NOMO-1 treated with DMSO at 0.1 percent for 48 hours (cell line): Measurements from ENCODE around the gene SAMD14.
A peak's percentile ranks its signal among the peaks of the same experiment; 100 is the strongest.

ENCODE experiments used
- DNase-seq: peaks from one replicate; lab custom pipeline; 2025; ENCODE audit not compliant: unreplicated experiment; lab: John Stamatoyannopoulos, UW

The SAMD14 gene

GRCh38 chr17:50097455-50097854 is 32.5 kb downstream of the SAMD14 start:
- DNase-seq: no peak

- DNase-seq: no peak
These were observed 33.2 kb downstream of the SAMD14 start for GRCh38 chr17:50096758-50097157.

DNA sequence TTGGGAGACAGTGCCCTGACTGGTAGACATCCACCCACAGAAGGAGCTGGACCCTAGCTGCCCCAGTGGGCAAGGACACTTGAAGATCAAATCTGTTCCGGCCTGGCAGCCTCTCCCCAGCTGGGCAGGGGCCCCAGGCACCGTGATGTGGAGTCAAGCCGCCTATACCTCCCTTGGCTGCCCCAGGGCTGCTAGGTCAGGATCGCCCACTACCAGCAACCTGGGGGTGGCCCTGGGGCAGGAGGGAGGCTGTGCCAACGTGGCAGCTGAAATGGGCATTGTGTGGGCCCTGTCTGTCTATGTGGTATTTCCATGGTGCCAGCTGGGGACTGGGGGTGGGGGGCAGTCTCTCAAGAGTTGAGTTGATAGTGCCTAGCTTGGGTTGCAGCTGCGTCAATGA is 33.9 kb downstream of the SAMD14 start:
- no peak for DNase-seq

GRCh38 chr17:50095626-50096037 is 34.3 kb downstream of the SAMD14 start:
- no peak for DNase-seq

- peak; percentile 97 for DNase-seq
These were observed 35.0 kb downstream of the SAMD14 start, which contains the start of gene PDK2 for GRCh38 chr17:50094753-50095619. TSS of gene PDK2 (plus strand) at chr17:50095351. CDS start at chr17:50095436, 85 bp downstream.

GRCh38 chr17:50094243-50094752 is 35.7 kb downstream of the SAMD14 start:
- DNase-seq: peak; percentile 48

DNA sequence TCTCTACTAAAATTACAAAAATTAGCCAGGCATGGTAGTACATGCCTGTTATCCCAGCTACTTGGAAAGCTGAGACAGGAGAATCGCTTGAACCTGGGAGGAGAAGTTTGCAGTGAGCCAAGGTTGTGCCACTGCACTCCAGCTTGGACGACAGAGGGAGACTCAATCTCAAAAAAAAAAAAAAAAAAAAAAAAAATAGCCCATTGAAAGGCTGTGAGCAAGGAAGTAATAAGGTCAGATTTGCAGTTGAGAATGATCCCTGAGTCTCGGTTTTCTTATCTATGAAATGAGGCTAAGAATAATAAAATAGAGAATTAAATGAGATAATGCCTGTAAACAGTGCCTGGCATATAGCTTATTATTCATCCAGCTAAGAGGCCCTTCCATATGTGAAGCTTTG is 36.2 kb downstream of the SAMD14 start:
- DNase-seq: no peak

DNA sequence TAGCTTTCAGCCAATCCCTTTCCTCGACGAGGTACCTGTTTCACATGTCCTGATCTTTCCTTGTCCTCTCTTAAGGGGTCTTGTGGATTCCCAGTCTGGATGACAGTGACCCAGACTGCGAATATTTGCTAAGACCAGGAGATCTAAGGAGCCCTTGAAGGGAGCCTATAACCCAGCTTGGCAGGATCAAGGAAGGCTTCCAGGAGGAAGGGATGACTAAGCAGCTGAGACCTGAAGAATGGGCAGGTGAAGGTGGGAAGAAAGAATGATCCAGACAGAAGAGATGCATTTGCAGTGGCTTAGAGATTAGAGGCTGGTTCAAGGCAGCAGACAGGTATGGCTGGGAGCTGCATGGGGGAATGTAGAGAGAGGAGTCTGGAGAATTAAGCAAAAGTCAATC is 36.7 kb downstream of the SAMD14 start:
- no peak for DNase-seq

DNA sequence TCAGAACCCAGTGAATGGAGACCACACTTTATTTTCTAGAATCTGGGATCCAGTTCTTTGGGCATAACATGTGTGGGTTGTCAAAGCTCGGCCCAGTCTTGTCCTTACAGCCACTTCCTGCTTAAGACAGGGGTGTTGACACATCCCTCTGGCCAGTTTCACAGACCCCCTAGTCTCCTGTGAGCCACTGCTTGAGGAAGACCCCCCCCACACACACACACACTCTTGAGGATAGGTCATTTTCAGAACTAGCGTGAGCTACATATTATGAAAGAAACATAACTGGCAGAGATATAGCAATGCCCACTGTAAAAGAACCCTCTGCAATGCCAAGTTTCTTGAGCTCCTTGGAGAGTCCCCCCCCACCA is 38.1 kb downstream of the SAMD14 start:
- no peak for DNase-seq

- no peak for DNase-seq
These were observed 38.7 kb downstream of the SAMD14 start for GRCh38 chr17:50090971-50091917.

- DNase-seq: no peak
These were observed 39.9 kb downstream of the SAMD14 start for GRCh38 chr17:50090071-50090470.

DNA sequence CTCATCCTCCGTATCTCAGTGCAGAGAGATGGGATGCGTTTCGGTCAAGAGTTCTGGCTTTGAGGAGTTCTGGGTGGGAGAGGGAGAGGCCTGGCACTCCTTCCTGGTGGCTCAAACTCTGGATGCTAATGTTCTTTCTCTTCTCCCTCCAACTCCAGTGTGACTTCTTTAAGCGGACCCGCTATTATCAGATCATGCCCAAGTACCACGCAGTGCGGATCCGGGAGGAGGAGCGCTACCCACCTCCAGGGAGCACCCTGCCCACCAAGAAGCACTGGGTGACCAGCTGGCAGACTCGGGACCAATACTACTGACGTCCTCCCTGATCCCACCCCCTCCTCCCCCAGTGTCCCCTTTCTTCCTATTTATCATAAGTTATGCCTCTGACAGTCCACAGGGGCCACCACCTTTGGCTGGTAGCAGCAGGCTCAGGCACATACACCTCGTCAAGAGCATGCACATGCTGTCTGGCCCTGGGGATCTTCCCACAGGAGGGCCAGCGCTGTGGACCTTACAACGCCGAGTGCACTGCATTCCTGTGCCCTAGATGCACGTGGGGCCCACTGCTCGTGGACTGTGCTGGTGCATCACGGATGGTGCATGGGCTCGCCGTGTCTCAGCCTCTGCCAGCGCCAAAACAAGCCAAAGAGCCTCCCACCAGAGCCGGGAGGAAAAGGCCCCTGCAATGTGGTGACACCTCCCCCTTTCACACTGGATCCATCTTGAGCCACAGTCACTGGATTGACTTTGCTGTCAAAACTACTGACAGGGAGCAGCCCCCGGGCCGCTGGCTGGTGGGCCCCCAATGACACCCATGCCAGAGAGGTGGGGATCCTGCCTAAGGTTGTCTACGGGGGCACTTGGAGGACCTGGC is 40.8 kb downstream of the SAMD14 start:
- no peak for DNase-seq

DNA sequence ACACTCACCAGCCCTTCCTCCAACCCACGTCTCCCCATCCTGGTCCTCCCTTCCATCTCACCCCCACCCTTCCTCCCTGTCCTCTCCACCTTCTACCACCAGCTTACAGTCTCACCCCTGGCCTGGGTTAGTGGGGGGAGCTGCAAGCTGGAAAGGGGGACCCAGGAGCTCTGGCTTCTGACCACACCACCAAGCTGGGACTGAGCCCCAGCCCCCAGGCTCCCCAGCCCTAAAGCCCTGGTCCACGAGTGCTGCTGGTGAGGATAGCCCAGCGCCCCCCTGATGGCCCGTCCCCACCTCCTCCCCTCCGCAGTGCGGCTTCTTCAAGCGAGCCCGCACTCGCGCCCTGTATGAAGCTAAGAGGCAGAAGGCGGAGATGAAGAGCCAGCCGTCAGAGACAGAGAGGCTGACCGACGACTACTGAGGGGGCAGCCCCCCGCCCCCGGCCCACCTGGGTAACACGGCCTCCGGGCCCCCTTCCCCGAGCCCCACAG is 42.0 kb downstream of the SAMD14 start:
- no peak for DNase-seq

DNA sequence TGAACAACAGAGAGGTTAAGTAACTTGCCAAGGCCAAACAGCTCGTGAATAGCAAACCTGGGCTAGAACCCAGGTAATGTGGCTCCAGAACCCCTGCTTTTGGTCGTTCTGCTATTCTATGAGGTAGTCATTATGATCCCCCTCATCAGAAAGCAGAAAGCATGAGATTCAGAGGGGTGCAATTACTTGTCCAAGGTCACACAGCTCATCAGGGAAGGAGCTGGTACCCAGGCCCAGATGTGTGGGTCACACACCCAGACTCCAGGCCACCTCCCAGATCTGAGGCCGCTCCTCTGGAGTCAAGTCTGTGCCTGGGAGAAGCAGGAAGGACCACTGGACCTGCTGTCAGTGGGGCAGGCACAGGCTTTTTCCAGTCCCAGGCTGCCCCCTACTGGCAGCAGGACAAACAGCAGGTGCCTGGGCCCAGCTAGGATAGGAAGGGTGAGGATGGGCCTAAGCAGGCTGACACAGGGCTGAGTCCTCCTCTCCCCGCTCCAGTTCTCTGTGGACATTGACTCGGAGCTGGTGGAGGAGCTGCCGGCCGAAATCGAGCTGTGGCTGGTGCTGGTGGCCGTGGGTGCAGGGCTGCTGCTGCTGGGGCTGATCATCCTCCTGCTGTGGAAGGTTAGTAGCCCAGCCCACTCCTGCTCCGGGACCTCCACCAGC is 42.6 kb downstream of the SAMD14 start:
- DNase-seq: peak; percentile 55

DNA sequence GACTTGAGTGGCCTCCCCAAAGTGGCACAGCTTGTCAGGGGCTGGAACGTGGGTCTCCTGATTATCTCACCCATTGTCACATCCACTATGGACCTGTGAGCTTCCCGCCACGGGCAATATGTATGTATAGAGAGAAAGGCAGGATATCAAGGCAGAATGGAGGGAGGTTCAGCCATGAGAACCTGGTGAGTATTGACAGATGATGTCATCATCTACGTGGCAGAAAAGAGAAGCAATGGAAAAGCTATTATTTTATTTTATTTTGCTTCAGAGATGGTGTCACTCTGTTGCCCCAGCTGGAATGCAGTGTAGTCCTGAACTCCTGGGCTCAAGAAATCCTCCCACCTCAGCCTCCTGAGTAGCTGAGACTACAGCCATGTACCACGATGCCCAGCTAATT is 48.2 kb downstream of the SAMD14 start:
- DNase-seq: no peak

- DNase-seq: peak; percentile 35
These were observed 49.1 kb downstream of the SAMD14 start for GRCh38 chr17:50080827-50081226.

DNA sequence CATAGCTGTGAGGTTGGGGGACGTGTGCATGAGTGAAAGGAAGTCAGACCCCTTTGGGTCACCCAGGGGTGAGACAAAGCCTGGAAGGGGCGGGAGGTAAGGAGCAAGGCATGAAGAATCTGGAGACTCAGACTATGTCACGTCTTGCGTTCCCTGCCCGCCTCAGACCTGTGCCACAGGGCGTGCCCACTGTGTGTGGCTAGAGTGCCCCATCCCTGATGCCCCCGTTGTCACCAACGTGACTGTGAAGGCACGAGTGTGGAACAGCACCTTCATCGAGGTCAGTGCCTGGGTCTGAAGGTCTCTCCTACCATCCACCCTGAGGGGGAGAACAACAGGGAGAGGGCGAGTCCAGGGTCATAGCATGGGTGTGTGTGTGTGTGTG is 49.9 kb downstream of the SAMD14 start:
- no peak for DNase-seq

GRCh38 chr17:50079334-50080095 is 50.4 kb downstream of the SAMD14 start:
- no peak for DNase-seq

DNA sequence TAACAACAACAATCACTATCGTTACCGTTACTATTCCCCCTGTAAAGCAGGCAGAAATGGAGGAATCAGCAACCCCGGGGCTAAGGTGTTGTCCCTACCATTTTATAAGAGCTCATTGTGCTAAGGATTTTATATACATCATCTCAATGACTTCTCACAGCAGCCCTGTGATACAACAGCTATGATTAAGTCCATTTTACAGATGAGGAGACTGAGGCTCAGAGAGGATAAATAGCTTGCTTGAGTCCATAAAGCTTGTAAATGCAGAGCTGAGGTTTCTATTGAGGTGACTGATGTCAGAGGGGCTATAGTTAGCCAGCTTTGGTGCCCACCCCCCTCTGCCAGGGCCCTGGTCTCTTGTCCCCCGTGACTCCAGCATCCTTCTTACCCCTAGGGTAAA is 51.5 kb downstream of the SAMD14 start:
- DNase-seq: no peak
